ENCODE measurements around the gene CASTOR1. TPM values are rescaled to one million over a fixed set of nuclear protein-coding genes. Genes with fewer than 3 reads are reported as not detected.

Gene CASTOR1
- total RNA-seq, 2 donors from 2014 or later, result 10.6 to 12.4 TPM

Other genes with a start within 250 kb of the CASTOR1 start
- gene HORMAD2, start 209.0 kb downstream of the CASTOR1 start, total RNA-seq, result not detected
- 1 to 10 TPM; 1.8 to 5.3 TPM for gene LIF, start 42.7 kb downstream of the CASTOR1 start, total RNA-seq
- 10 to 100 TPM; 29.1 to 35.2 TPM for gene OSM, start 22.7 kb downstream of the CASTOR1 start, total RNA-seq
- gene TBC1D10A, start 37.4 kb upstream of the CASTOR1 start, total RNA-seq, result 10 to 100 TPM; 46.9 to 63.1 TPM
- 100 to 1,000 TPM; 317 to 372 TPM for gene SF3A1, start 67.4 kb upstream of the CASTOR1 start, total RNA-seq
- 1 to 10 TPM; 6.7 to 9.4 TPM for gene CCDC157, start 67.5 kb upstream of the CASTOR1 start, total RNA-seq
- 10 to 100 TPM in 1 of 2 donors, 1 to 10 TPM in 1; 4.9 to 12.3 TPM for gene RNF215, start 97.9 kb upstream of the CASTOR1 start, total RNA-seq
- gene SEC14L2, start 107.5 kb upstream of the CASTOR1 start, total RNA-seq, result 10 to 100 TPM; 37.2 to 62.6 TPM
- 10 to 100 TPM; 54.3 to 69.4 TPM for gene MTFP1, start 136.3 kb upstream of the CASTOR1 start, total RNA-seq
- gene SEC14L3, start 182.5 kb upstream of the CASTOR1 start, total RNA-seq, result not detected
- gene SEC14L4, start 216.2 kb upstream of the CASTOR1 start, total RNA-seq, result not detected